ENCODE measurements around the gene KLHL10.

DNA sequence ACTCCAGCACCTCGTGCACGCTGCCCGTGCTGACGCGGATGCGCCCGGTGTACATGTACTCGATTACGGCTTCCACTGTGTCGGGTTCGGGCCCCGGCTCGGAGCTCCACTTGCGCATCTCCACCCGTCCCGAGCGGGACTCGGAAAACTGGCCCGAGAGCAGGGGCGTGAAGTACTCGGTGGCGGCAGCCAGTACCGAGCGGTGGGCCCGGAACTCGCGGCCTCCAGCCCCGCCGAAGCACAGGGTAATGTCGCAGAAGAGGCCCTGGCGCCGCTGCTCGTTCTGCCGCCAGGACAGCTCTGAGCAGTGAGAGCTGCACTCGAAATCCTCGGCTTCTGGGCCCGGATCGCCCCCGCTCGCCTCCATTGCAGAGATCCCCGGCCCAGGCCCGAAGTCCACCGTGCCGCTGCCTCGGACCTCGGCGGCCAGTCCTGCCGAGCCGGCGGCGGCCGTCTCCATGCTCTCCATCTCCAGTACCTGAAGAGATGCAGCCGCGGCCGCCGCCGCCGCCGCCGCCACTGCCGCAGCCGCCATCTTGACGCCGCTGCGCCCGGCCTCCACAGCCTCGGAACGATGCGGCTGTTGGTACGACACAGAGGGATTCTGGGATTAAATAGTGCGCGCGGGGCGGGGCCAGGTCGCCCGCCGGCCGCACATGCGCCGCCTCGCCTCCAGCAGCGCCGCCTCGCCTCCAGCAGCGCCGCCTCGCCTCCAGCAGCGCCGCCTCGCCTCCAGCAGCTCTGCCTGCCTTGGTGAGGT is 27.4 kb downstream of the KLHL10 start, which contains the start of gene KLHL11:
- TF ChIP-seq CTCF (IDR thresholded peaks at IDR 0.05; ENCODE audit: low read length) (no peak), EZH2 (optimal IDR thresholded peaks at IDR 0.05; ENCODE audit: low read depth, low read length) (no peak)
